ENCODE measurements around the gene EMP3. TPM values are rescaled to one million over a fixed set of nuclear protein-coding genes. Genes with fewer than 3 reads are reported as not detected.
"Not testable (repeated sequence)": the region's sequence is repeated elsewhere in the genome, so short reads cannot be mapped to it uniquely, and the experiment has no call there.

Gene EMP3
- total RNA-seq, 4 donors from 2014 or later = 4.7 to 21.5 (median 10.5) TPM

DNA sequence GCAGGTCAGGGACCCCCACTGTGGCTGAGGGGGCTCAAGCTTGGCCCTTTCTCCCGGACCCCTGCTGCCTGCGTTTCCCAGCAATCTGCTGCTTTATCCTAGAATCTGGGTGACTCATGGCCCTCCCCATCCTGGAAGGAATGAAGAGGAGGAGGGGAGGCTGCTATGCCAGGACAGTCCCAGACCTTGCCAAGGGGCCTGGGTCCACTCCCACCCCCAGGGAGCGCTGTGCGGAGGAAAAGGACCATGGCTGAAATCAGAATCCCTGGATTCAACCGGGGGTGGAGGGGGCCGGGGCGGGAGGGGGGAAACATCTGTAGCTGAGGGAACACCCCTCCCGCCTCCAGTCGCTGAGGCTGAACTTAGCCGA lies 35.0 kb upstream of the EMP3 start:
- Histone ChIP-seq H3K27me3 (no peaks in the 10 kb centered on the region), H3K4me1 (peaks cover 0 to 8% (median 2%) of the 10 kb centered on the region in 4 donors), H3K9me3 (no peaks in the 10 kb centered on the region), H3K27ac (no peak overlapping the region), H3K36me3 (no peaks in the 10 kb centered on the region), H3K4me3 (peak overlapping the region in 1 of 4 donors; percentile 42)
- no peak for TF ChIP-seq POLR2A (IDR thresholded peaks at IDR 0.05)
- TF ChIP-seq, protein P1, sequence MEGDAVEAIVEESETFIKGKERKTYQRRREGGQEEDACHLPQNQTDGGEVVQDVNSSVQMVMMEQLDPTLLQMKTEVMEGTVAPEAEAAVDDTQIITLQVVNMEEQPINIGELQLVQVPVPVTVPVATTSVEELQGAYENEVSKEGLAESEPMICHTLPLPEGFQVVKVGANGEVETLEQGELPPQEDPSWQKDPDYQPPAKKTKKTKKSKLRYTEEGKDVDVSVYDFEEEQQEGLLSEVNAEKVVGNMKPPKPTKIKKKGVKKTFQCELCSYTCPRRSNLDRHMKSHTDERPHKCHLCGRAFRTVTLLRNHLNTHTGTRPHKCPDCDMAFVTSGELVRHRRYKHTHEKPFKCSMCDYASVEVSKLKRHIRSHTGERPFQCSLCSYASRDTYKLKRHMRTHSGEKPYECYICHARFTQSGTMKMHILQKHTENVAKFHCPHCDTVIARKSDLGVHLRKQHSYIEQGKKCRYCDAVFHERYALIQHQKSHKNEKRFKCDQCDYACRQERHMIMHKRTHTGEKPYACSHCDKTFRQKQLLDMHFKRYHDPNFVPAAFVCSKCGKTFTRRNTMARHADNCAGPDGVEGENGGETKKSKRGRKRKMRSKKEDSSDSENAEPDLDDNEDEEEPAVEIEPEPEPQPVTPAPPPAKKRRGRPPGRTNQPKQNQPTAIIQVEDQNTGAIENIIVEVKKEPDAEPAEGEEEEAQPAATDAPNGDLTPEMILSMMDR (IDR thresholded peaks at IDR 0.05) = no peak
- no peak for DNase-seq

DNA sequence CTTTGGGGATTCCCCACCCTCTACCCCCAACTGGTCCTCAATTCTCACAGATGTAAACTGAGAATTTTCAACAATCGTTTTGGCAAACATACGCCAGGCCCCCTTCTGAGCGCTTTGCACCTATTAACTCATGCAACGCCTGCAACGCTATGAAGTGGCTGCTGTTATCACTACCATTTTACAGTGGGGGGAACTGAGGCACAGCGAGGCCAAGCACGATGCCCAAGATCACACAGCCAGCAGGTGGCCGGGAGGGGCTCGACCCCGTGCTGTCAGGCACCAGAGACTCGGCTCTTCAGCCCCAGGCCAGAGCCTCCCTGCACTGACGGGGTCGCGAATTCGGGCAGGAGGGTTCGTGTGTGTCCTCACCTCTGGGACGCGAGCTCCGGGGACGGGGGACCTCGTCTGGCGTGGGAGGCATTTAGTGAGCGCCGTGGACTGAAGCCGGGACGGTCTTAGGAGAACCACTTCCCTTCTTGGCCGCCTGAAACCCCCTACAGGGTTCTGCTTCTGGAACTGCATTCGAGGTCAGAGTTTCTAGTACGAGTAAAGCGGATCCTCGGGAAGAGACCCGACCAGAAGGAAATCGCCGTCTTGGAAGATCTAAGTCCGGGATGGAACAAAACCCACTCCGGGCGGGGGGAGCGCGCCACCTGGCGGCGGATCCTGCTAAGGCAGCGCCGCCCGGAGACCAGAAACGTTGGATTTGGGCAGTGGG lies 34.4 kb upstream of the EMP3 start:
- Histone ChIP-seq H3K9me3 (no peaks in the 10 kb centered on the region), H3K36me3 (no peaks in the 10 kb centered on the region), H3K27ac (peak overlapping the region in 1 of 4 donors; percentile 13), H3K4me3 (peak overlapping the region; percentile 20 to 53 (median 44)), H3K4me1 (peaks cover 0 to 8% (median 2%) of the 10 kb centered on the region in 4 donors), H3K27me3 (no peaks in the 10 kb centered on the region)
- peak; percentile 43 to 84 (median 81) for DNase-seq
- TF ChIP-seq, protein P1 (IDR thresholded peaks at IDR 0.05) = peak; percentile 90 to 98 (median 96)
- TF ChIP-seq POLR2A (IDR thresholded peaks at IDR 0.05) = no peak

DNA sequence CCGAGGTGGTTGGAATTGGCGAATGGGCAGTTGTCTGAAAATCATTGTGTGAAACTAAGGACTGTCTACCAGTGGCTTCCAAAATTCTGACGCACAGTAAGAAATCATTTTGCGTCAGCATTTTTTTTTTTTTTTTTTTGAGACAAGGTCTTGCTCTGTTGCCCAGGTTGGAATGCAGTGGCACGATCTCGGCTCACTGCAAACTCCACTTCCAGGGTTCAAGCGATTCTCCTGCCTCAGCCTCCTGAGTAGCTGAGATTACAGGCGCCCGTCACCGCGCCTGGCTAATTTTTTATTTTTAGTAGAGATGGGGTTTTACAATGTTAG lies 33.9 kb upstream of the EMP3 start:
- not testable (repeated sequence) for H3K27me3 ChIP-seq, H3K9me3 ChIP-seq, H3K27ac ChIP-seq, H3K4me1 ChIP-seq, H3K4me3 ChIP-seq, DNase-seq, H3K36me3 ChIP-seq

DNA sequence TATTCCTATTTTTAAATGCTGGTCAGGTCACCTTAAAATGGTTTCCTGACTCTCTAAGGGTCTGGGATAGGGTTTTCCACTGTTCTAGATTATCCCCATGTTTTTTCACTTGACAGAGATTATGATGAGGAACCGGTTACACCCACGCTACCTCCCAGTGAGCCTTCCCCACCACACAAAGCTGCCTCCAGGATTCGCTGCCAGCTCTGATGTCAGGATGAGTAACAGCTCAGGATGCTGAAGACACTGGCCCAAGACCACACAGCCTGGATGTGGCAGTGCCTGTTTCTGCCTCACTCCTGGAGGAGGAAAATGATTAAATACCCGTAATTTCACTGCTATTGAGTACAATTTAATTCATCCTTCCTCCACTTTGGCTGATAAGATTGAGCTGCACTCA lies 32.6 kb upstream of the EMP3 start:
- Histone ChIP-seq H3K4me1 (peaks cover 0 to 8% (median 2%) of the 10 kb centered on the region in 4 donors), H3K27ac (no peak overlapping the region), H3K36me3 (no peaks in the 10 kb centered on the region), H3K27me3 (no peaks in the 10 kb centered on the region), H3K9me3 (no peaks in the 10 kb centered on the region), H3K4me3 (no peak overlapping the region)
- TF ChIP-seq, protein P1 (IDR thresholded peaks at IDR 0.05) = no peak
- TF ChIP-seq POLR2A (IDR thresholded peaks at IDR 0.05) = no peak
- DNase-seq = no peak

DNA sequence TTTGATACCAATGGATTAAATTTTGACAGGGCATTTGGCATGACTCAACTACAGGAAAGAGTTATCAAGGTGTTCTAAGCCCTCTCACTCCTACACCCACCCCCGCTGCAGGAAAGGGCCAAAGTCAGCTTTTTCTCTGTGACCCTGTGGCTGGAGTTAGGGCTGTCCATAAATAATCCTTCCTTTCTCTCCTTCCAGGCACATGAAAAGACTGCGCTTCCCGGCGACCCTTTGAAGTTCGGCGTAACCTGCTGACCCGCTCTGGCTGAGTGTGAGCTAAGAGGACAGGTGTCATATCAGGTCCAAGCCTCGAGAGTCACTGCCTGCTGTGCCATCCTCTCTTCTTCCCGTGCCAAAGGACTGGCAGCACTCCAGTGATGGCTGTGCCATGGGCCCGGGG lies 29.9 kb upstream of the EMP3 start:
- Histone ChIP-seq H3K4me3 (no peak overlapping the region), H3K4me1 (peaks cover 0 to 7% (median 2%) of the 10 kb centered on the region in 4 donors), H3K27ac (no peak overlapping the region), H3K36me3 (no peaks in the 10 kb centered on the region), H3K9me3 (no peaks in the 10 kb centered on the region), H3K27me3 (no peaks in the 10 kb centered on the region)
- TF ChIP-seq, protein P1 (IDR thresholded peaks at IDR 0.05) = no peak
- no peak for TF ChIP-seq POLR2A (IDR thresholded peaks at IDR 0.05)
- DNase-seq = no peak

DNA sequence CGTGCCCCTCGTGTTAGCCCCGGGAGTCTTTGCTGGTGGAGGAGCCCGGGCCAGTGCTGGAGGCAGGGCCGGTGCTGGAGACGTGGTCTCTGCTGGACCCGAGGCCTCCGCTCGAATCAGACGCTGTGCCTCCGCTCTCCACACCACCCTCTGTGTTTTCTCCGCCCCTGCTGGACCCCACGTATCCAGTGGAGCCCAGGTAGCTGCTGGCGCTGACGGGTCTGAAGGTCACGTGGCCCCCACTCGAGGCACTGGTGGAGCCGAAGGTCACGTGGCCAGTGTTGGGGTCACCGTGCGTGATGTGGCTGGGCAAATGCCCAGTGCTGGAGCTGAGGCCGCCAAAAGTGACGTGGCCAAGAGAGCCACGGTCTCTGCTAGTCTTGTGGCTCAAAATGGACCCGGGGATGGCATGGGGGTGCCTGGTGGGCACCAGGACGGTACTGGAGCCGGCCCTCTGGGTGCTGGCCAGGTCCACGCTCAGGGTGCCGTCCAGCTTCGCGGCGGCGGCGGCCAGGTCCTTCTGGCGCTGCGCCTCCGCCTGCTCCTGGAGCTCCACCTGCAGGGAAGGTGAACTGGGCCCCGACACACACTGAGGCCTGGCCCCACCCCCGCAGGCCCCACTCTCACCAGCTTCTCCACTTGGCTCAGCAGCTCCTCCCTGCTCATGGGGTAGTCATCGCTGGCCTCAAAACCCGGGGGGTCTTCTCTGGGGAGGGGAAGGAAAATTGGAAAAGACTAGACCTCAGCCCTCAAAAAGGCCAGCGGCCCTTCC lies 28.2 kb upstream of the EMP3 start:
- TF ChIP-seq, protein P1 (IDR thresholded peaks at IDR 0.05) = no peak
- TF ChIP-seq POLR2A (IDR thresholded peaks at IDR 0.05) = no peak
- H3K9me3 ChIP-seq = no peaks in the 10 kb centered on the region
- H3K4me3 ChIP-seq = no peak overlapping the region
- no peak for DNase-seq
- no peaks in the 10 kb centered on the region for H3K4me1 ChIP-seq
- H3K27ac ChIP-seq = no peak overlapping the region
- H3K36me3 ChIP-seq = no peaks in the 10 kb centered on the region
- H3K27me3 ChIP-seq = no peaks in the 10 kb centered on the region
